Nephron (organoid): ENCODE results near the gene SORBS1.

ENCODE experiments used
- H3K27ac Mint-ChIP-seq, 3 experiments: 2 replicates each; pipeline ENCODE4 v1.8.0; 2020; ENCODE audit warnings: mixed read lengths in 3 of 3, mild to moderate bottlenecking in 2 of 3, moderate library complexity in 1 of 3
- H3K27me3 Mint-ChIP-seq: 2 replicates; pipeline ENCODE4 v1.8.0; 2021; ENCODE audit warnings: low read depth, mild to moderate bottlenecking, moderate library complexity, mixed read lengths
- H3K36me3 Mint-ChIP-seq: 2 replicates; pipeline ENCODE4 v1.8.0; 2020; ENCODE audit warnings: low read depth, mixed read lengths
- H3K4me1 Mint-ChIP-seq: 2 replicates; pipeline ENCODE4 v1.8.0; 2020; ENCODE audit warnings: mixed read lengths
- H3K4me3 Mint-ChIP-seq, 3 experiments: 2 replicates each; pipeline ENCODE4 v1.8.0; 2020; ENCODE audit warnings: mild to moderate bottlenecking in 3 of 3, mixed read lengths in 3 of 3, moderate library complexity in 2 of 3
- H3K9me3 Mint-ChIP-seq: 2 replicates; pipeline ENCODE4 v1.8.0; 2020; ENCODE audit warnings: mixed read lengths
- TF ChIP-seq, protein P1 (sequence below), 3 experiments: fragments of 200-600 bp; sonication (generic); IDR thresholded peaks; one replicate each; pipeline ENCODE4 v1.5.0; 2021; ENCODE audit warnings: antibody characterized with exemption in 3 of 3; ENCODE audit not compliant: unreplicated experiment in 3 of 3

Gene SORBS1

DNA sequence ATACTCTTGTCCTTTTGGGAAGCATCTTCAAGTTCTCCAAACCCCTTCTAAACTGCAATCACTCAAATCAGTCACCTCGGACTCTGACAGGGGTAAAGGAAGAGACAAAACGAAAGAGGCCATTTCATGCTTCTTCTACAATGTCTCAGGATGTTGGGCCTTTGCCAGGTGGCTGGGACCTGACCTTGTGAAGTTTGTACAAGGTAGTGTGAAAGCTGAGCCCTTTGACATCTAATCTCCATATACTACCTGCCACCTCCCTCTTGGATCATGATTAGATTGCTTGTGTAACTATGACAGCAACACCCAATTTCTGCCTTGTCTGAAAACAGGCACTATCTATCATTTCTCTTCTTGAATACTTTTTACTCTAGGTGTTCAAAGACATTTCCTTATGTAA lies 235.3 kb downstream of the SORBS1 start:
- TF ChIP-seq, protein P1, sequence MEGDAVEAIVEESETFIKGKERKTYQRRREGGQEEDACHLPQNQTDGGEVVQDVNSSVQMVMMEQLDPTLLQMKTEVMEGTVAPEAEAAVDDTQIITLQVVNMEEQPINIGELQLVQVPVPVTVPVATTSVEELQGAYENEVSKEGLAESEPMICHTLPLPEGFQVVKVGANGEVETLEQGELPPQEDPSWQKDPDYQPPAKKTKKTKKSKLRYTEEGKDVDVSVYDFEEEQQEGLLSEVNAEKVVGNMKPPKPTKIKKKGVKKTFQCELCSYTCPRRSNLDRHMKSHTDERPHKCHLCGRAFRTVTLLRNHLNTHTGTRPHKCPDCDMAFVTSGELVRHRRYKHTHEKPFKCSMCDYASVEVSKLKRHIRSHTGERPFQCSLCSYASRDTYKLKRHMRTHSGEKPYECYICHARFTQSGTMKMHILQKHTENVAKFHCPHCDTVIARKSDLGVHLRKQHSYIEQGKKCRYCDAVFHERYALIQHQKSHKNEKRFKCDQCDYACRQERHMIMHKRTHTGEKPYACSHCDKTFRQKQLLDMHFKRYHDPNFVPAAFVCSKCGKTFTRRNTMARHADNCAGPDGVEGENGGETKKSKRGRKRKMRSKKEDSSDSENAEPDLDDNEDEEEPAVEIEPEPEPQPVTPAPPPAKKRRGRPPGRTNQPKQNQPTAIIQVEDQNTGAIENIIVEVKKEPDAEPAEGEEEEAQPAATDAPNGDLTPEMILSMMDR (IDR thresholded peaks at IDR 0.05; ENCODE audit: unreplicated experiment in 3 of 3), result no peak
- Mint-ChIP-seq H3K4me1 (peaks cover 9% of the 10 kb centered on the region), H3K27ac (no peak overlapping the region), H3K9me3 (no peaks in the 10 kb centered on the region), H3K27me3 (no peaks in the 10 kb centered on the region), H3K4me3 (no peak overlapping the region), H3K36me3 (peaks cover 23% of the 10 kb centered on the region)

DNA sequence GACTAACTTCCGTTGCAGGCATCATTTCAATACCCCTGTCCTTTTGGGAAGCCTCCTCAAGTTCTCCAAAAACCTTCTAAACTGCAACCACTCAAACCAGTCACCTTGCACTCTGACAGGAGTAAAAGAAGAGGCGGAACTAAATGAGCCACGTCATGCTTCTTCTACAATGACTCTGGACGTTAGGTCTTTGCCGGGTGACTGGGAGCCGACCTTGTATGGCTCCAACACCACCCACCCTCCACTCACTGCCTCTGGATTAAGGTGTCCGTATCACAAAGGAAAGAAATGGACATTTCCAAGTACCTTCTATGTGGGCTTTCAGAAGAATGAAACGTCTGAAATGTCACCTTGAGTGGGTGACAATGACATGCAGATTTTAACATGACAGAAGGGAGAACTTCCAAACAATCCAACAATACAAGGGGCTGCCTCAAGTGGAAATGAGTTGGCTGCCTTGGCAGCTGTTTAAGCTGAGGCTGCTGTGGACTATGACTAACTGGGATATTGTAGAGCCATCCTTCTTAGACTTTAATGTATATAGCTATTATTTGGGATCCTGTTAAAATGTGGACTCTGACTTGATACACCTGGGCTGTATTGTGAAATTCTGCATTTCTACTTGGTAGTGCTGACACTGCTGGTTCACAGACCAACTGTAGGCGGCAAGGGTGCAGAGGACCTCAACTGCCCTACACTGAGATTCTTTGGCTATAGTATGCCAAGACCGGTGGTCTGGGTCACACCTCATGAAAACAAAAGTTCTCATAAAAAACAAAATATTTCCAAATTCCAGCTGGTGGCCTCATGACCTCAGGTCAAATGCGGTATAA lies 236.5 kb downstream of the SORBS1 start:
- Mint-ChIP-seq H3K9me3 (no peaks in the 10 kb centered on the region), H3K27ac (no peak overlapping the region), H3K27me3 (no peaks in the 10 kb centered on the region), H3K4me1 (peaks cover 9% of the 10 kb centered on the region), H3K4me3 (no peak overlapping the region), H3K36me3 (peaks cover 25% of the 10 kb centered on the region)
- TF ChIP-seq, protein P1 (IDR thresholded peaks at IDR 0.05; ENCODE audit: unreplicated experiment in 3 of 3), result no peak

DNA sequence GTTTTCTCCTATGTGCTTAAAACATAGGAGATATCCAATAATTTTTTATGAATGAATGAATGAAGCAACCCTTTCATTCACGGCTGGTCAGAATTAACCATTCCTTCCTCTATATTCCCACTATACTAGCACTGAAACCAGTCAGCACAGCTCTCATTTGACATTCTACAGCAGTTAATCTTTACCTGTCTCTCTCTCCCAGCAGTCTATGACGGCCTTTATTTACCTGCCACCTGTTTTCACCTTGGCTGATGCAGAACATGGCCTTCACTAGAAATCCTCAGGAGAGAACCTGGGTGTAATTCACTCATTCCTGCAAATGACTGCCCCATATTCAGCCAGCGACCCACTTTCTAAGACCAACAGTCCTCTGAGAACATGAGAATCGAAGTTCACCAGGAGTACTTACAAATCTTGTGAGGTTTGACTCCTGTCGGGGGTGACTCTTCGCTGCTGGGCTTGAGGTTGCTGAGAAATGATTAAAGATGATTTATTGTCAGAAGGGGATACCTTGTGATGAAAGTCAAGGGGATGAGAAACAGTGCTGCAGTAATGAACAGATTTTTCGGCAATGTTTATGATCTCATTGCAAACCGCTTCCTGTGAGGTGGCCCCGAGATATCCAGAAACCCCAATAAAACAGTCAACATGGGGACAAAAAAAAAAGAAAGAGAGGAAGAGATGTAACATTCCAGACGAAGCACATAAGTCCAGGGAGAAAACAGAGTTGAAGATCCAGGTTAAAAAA lies 239.4 kb downstream of the SORBS1 start:
- no peak overlapping the region for H3K4me3 Mint-ChIP-seq
- no peaks in the 10 kb centered on the region for H3K4me1 Mint-ChIP-seq
- peaks cover 18% of the 10 kb centered on the region for H3K36me3 Mint-ChIP-seq
- peak overlapping the region in 1 of 3 experiments; percentile 31 for H3K27ac Mint-ChIP-seq
- no peaks in the 10 kb centered on the region for H3K9me3 Mint-ChIP-seq
- TF ChIP-seq, protein P1 (IDR thresholded peaks at IDR 0.05; ENCODE audit: unreplicated experiment in 3 of 3), result no peak
- no peaks in the 10 kb centered on the region for H3K27me3 Mint-ChIP-seq

DNA sequence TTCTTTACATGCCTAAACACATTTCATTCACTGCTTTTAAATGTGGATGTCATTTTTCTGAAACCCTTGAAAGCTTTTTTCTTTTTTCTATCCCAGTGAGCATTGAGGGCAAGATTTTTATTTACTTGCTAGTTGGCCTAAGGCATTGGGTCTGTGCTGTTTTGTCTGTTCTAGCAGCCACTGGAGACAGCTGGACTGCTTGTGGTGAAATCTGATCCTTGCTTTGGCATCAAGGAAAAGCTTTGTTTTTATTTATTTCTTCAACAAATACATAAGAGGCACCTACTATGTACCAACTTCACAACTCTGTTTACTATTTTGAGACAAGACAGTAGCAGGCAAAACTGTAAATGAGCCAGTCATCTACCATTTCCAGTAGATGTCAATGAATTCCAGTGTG lies 241.9 kb downstream of the SORBS1 start:
- Mint-ChIP-seq H3K27me3 (no peaks in the 10 kb centered on the region), H3K27ac (peak overlapping the region in 1 of 3 experiments; percentile 29), H3K36me3 (peaks cover 25% of the 10 kb centered on the region), H3K4me3 (no peak overlapping the region), H3K4me1 (no peaks in the 10 kb centered on the region), H3K9me3 (no peaks in the 10 kb centered on the region)
- TF ChIP-seq, protein P1 (IDR thresholded peaks at IDR 0.05; ENCODE audit: unreplicated experiment in 3 of 3), result no peak

DNA sequence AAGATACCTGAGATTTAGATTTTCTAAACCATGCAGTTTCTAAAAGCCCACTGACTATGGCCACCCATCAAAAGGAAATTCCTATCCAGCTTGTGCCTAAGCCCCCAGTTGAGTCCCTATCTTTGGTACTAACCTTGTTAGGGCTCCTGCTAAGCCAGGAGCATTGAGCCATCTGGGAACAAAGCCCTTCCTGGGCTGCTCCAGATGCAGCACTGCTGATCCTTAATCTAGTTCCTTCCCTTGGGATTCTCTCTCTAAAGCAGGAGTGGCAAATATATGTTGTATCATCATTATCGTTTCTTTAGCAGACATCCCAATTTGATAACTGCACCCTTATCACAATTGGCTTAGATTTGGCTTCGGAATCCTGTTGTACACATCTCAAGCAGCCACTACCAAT lies 245.7 kb downstream of the SORBS1 start:
- Mint-ChIP-seq H3K27me3 (peaks cover 4% of the 10 kb centered on the region), H3K27ac (no peak overlapping the region), H3K36me3 (peaks cover 19% of the 10 kb centered on the region), H3K4me3 (no peak overlapping the region), H3K4me1 (peaks cover 10% of the 10 kb centered on the region), H3K9me3 (no peaks in the 10 kb centered on the region)
- TF ChIP-seq, protein P1 (IDR thresholded peaks at IDR 0.05; ENCODE audit: unreplicated experiment in 3 of 3), result no peak
